Activated T-cell treated with anti-CD3 and anti-CD28 coated beads for 48 hours (primary cell): ENCODE results near the gene NPW.
A peak's percentile ranks its signal among the peaks of the same experiment; 100 is the strongest.

Experiments used
- DNase-seq: peaks from one replicate; pipeline ENCODE4 v3.0.0-alpha.2; 2020; ENCODE audit warnings: low read depth

The NPW gene

GRCh38 chr16:2019518-2019920, at the start of gene NPW:
TSS of gene NPW (plus strand) at chr16:2019785.
- peak; percentile 33 for DNase-seq

- peak; percentile 97 for DNase-seq
Observed at GRCh38 chr16:1971796-1972489, 47.6 kb upstream of the NPW start, which contains the start of gene TBL3. TSS of gene TBL3 (plus strand) at chr16:1972053. CDS start at chr16:1972165, 112 bp downstream.

DNA sequence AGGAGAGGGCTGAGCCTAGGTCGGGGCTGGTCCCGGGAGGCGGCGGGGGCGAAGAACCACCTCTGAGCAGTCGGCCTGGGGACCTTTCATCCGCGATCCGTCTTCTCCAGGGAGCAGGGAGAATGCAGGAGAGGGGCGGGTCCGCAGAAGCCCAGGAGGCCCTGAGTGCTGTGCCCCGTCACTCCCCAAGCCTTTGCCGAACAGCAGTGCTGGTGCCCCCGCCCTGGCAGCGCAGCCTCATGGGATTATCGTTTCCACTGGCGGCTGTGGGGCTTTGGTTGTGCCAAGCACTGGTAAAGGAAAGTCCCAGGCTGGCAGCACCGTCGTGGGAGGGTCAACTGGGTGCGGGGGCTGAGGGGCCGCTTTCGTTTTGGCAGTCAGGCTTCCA, 47.1 kb upstream of the NPW start:
- DNase-seq: no peak

- no peak for DNase-seq
Observed at GRCh38 chr16:1973461-1974156, 46.0 kb upstream of the NPW start.

- no peak for DNase-seq
Observed at GRCh38 chr16:1974157-1975070, 45.2 kb upstream of the NPW start.

DNA sequence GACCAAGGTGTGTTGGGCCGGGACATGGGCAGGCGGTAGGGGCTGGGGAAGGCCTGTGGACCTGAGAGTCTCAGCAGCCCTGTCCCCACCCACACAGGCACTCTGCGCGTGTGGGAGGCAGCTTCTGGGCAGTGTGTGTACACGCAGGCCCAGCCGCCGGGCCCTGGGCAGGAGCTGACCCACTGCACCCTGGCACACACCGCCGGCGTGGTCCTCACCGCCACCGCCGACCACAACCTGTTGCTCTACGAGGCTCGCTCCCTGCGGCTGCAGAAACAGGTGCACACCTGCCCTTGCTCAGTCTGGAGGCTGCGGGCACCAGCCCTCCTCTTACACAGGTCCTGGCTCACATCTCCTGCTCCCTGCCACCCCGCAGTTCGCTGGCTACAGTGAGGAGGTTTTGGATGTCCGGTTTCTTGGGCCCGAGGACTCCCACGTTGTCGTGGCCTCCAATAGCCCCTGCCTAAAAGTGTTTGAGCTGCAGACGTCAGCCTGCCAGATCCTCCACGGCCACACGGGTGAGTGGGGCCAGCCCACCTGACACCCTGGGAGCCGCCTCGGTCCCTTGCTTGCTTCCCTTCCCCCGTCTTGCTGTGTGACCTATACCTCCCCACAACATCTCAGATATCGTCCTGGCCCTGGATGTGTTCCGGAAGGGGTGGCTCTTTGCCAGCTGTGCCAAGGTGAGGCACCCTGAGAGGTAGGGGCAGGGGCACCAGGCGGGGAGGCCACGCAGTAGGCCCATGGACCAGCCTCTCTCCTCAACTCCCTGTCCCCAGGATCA, 44.0 kb upstream of the NPW start:
- no peak for DNase-seq

GRCh38 chr16:1976216-1976520, 43.4 kb upstream of the NPW start:
- DNase-seq: no peak

DNA sequence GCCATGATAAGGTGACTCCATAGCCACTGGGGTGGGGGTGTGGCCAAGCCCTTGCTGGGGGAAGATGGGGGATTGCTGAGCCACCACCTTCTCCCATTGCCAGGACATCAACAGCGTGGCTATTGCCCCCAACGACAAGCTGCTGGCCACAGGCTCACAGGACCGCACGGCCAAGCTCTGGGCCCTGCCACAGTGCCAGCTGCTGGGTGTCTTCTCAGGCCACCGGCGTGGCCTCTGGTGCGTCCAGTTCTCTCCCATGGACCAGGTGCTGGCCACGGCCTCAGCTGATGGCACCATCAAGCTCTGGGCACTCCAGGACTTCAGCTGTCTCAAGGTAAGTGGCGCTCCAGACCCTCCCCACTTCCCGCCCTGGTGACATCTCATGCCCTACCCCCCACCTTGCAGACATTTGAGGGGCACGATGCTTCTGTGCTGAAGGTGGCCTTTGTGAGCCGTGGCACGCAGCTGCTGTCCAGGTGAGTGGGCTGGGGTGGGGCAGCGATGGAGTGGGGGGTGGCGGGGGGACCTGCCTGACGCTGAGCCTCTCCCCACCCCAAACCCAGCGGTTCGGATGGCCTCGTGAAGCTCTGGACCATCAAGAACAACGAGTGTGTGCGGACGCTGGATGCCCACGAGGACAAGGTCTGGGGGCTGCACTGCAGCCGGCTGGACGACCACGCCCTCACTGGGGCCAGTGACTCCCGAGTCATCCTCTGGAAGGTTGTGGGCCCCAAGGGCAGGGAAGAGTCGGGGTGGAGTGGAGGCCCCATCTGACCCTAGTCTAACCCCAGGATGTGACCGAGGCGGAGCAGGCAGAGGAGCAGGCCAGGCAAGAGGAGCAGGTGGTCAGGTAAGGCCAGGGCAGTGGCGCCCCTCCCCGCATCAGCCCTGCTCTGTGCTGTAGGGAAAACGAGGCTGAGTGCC, 42.4 kb upstream of the NPW start:
- DNase-seq: no peak

GRCh38 chr16:1977875-1978268, 41.7 kb upstream of the NPW start:
- DNase-seq: no peak

DNA sequence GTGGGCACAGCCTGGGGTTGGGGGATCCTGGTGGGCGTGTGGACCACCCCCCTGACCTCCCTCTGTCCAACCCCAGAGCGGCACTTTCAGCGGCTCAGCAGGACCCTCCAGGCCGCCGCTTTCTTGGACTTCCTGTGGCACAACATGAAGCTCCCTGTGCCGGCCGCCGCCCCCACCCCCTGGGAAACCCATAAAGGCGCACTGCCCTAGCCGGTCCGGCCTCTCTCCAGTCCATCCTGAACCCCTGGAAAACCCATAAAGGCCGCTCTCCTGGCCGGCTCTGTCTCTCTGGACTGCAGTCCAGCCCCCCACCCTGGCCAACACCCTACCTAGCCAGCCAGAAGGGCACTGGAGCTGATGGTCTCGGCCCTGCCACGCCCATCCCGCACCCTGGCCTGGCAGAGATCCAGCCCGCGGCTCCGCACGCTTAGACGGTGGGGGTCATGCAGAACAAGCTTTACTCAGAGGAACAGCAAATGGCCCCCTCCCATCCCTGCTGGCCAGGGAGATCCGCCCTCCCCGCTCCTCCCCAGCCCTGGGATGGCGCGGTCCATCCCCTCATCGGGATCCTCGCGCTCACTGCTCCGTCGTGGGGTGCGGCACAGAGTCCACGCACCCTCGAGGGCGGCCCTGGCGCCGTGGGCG, 41.0 kb upstream of the NPW start:
- no peak for DNase-seq

GRCh38 chr16:1979271-1980029, 40.1 kb upstream of the NPW start:
- DNase-seq: no peak

DNA sequence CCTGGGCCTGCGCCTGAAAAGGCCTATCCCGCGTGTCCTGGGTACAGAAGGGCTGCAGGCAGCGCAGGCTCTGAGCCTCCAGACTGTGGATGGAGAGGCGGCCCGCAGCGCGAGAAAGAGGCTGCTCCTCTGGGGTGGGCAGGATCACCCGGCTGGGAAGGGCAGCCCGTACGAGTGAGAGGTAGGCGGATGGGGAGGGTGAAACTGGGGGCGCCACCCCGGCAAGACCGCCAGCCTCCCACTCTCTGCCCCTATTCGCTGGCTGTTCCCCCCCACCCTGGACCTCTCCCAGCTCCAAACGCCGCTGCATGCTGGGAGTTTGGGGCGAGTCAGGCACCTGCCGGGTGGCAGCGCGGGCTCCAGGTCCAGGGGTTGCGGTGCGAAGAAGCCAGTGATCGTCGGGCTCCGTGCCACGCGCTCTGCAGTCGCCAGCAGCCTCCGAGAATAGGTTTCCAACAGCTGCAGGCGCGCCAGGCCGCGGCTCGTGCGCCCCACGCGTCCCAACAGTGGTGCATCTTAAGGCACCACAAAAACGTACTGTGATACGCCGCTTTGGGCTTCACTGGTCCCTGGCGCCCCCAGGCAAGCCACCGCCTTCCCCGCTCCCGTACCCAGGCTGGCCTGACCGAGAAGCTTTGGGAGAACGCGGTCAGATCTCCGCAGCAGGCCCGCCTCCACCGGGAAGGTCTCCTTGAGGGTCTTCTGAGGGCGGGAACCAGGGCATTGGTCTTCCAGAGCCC, 39.4 kb upstream of the NPW start:
- no peak for DNase-seq

DNA sequence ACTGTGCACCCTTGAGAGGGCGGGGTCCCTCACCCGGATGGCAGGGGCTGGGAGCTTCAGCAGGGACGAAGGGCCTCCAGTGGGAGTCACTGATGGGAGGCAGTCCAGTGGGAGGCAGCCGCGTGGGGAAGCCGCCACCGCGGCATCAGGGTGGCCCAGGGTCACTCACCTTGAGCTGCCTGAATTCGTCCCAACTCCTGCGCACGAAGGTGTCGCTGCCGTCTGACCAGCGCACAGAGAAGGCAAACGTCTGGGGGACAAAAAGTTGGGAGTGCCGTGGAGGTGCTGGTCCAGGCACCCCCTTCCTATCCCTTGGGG, 38.9 kb upstream of the NPW start:
- no peak for DNase-seq

DNA sequence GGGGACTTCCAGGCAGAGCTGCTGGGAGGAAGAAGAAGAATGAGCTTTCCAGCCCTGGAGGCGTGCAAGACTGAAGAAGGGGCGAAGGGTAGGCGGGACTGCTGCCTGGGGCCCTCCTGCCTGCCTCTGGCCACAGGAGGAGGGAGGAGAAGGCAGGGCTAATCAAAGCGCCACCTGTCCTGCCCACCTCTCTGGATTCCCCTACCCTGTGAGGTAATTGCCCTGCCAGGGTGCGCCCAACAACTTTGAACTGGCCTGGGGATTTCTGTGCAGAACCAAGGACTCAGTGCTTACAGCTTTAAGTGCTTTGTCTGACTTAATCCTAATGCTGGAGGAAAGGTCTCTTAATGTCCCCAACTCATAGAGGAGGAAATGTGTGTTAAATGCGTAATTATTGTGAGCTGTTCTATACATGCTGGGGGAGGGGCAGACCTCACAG, 38.2 kb upstream of the NPW start, which contains the start of gene NOXO1:
NOXO1 (minus strand) TSS at position 72 of the 439 bp plus-strand sequence. CDS start 290 bp downstream, outside the sequence.
- no peak for DNase-seq

GRCh38 chr16:1982013-1982433, 37.6 kb upstream of the NPW start:
- DNase-seq: no peak

DNA sequence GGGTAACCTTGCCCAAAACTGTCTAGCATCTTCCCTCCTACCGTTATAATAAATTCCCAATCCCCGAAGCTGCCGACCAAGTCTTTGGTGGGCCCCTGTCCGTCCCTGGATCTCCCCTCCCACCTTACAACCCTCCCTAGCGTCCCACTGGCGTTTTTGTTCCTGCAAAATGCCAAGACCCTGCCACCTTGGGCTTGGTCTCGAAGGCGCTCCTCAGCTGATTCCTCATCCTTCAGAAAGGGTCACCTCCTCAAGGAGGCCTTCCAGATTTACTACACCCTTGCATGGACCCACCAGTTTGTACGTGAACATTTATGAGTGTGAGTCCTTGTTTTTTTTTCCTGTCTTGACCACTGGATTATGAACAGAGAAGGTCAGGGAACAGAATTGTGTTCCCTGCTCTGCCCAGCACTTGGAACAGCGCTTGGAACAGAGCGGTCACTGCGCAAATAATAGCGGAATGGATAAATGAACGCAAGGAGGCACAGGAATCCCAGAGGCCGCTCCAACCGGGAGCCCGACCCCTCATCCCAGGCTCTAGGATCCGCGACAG, 36.5 kb upstream of the NPW start:
- DNase-seq: no peak

- peak; percentile 83 for DNase-seq
Observed at GRCh38 chr16:1983544-1984346, 35.8 kb upstream of the NPW start, which contains the start of gene GFER. TSS of gene GFER (plus strand) at chr16:1984193. CDS start at chr16:1984219, 26 bp downstream.
